Dedifferentiated amniotic fluid mesenchymal stem cell (primary cell): ENCODE measurements around the gene DGKE.

Experiments
- DNase-seq: peaks from one replicate; pipeline ENCODE4 v3.0.0-alpha.2; 2016; ENCODE audit errors: extremely low spot score

DGKE gene

DNA sequence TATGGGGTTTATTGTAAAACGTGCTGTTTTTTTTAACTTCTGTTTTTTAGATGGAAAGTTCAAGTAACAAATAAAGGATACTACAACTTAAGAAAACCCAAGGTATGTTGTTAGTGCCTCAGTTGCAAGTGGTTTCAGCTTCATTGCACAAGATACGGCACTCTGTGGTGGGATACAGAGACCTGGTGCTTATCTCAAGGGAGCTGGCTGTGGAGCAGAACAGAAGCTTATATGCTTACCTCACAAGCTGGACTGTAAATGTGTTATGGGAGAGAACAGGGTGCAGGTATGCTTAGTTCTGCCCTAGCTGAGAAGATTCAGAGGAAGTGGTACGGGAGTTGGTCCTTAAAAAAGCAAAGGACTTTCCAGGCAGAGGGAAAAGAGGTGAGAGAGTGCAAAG lies 15.2 kb downstream of the DGKE start:
- no peak for DNase-seq

GRCh38 chr17:56850591-56850990 lies 16.6 kb downstream of the DGKE start:
- DNase-seq, result no peak

- no peak for DNase-seq
Observed at GRCh38 chr17:56851008-56851407, 17.1 kb downstream of the DGKE start.

DNA sequence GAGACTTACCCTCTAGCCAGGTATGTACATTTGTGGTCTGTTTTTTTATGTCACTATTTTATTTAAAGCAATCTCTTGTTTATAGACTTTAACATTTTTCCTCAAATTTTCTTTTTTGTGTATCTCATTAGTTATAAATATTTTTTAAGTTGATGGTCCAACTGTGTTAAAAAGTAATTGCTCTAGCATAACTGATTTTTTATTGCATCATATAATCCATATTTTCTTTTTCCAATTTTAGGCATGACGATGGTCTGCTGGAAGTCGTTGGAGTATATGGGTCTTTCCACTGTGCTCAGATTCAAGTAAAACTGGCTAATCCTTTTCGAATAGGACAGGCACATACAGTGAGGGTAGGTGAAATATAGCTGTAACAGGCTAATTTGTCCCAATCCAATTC lies 27.9 kb downstream of the DGKE start:
- no peak for DNase-seq

- DNase-seq, result no peak
Observed at GRCh38 chr17:56863974-56864373, 30.0 kb downstream of the DGKE start.

DNA sequence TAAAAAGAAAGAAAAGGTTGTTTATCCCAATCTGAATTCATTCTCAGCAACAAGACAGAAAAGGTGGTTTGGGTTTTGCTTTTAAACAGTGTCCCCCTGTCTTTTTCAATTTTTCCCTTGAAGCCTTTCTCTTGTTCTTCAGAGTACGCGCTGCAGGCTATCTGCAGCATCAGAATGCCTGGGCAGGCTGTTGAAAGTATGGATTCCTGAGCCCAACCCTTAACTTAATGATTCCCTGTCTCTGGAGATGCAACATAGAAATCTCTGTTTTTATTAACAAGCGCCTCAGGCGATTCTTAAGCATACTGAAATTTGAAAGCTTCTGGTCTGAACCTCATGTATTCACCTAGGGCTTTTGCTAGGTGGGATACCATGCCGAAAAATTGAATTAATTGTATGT lies 32.1 kb downstream of the DGKE start:
- no peak for DNase-seq

DNA sequence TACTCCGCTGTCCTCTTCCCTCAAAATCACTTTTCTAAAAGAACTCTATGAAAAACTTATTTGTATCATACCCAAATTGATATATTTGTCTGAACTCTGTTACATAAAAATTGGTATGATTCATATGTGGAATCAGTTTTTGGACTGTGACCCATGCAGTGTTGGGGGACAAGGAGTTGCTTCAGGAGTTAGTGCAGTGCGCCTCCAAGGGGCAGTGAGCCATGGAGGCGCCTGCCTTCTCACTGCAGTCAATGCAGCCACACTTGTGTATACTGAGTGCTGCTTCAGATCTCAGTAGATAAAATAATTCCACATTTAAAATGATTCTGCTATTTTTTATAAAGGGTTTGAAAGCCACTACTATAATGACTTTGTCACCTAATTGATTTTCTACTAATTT lies 32.5 kb downstream of the DGKE start:
- DNase-seq, result no peak

GRCh38 chr17:56867948-56868376 lies 34.0 kb downstream of the DGKE start:
- no peak for DNase-seq

GRCh38 chr17:56868716-56869115 lies 34.8 kb downstream of the DGKE start:
- DNase-seq, result no peak

DNA sequence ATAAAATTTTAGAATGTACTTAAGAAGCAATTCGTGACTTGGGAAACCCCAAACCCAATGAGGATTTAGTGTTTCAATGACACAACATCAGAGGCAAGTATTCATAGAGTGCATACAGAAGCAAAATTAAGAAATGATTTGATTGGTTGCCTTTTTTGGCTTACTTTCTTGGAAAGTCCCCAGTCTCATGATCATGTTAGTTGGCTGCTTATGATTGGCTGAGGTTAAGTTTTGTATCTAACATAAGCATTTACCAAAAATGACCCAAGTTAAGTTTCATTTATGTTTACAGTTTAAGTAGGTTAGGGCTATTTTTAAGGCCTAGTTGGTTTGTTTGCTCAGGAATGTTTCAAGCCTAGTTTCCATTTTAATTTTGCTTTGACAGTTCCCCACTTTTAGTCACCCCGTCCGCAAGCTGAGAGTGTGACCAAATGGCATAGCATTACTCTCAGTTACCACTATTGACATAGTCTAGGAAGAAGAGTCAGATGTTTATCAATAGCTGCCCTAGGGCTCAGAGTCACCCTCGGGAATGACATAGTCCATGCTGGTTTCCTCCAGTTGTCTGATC lies 36.2 kb downstream of the DGKE start:
- DNase-seq, result no peak

DNA sequence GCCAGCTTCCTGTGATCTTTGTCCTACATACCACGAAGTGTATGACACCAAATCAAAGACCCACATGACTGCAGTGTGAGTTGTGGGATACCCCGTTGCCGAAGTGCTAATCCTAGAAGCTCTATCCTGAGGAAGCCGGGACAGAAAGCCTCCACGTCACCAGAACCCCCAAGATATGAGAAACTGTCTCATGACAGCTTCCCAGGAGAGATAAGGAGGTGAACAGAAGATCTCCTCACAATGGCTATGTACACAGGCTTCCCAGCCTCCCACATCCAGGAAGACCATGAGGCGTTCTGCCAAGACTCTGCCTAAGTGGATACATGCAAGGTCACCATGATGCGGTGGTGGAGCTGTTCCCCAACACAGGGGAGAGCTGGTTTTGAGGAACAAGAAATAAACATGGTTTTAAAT lies 42.8 kb downstream of the DGKE start:
- no peak for DNase-seq

DNA sequence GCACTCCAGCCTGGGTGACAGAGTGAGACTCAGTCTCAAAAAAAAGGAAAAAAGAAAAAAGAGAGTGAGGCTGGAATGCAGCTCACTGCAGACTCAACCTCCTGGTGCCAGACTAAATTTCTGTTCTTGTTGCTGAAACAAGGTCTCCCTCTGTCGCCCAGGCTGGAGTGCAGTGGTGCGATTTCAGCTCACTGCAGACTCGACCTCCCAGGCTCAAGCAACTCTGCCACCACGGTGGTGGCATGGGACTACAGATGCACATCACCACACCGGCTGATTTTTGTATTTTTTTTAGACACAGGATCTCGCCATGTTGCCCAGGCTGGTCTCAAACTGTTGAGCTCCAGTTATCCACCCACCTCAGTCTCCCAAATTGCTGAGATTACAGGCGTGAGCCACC lies 45.3 kb downstream of the DGKE start:
- no peak for DNase-seq

DNA sequence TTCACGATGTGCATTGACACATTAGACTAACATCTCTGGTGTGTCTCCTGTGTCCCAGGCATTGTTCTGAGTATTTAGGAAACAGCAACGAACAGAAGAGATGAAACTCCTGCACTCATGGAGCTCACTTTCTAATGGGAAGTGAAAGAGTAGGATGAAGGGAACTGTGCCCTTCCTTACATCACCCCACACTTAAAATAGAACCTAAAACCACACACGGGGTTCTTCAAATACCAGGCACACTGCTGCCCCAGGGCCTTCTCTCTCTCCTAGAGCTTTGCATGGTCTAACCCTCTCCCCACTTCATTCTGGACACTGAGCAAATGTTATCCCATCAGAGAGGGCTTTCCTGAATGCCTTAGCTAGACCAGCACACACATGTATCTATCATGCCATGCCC lies 46.2 kb downstream of the DGKE start:
- DNase-seq, result no peak

- DNase-seq, result no peak
Observed at GRCh38 chr17:56880571-56880970, 46.6 kb downstream of the DGKE start.

GRCh38 chr17:56881685-56882295 lies 47.8 kb downstream of the DGKE start:
- no peak for DNase-seq

- DNase-seq, result no peak
Observed at GRCh38 chr17:56883616-56884015, 49.7 kb downstream of the DGKE start.

- DNase-seq, result no peak
Observed at GRCh38 chr17:56884483-56885311, 50.7 kb downstream of the DGKE start.

- DNase-seq, result no peak
Observed at GRCh38 chr17:56885312-56885657, 51.3 kb downstream of the DGKE start.

DNA sequence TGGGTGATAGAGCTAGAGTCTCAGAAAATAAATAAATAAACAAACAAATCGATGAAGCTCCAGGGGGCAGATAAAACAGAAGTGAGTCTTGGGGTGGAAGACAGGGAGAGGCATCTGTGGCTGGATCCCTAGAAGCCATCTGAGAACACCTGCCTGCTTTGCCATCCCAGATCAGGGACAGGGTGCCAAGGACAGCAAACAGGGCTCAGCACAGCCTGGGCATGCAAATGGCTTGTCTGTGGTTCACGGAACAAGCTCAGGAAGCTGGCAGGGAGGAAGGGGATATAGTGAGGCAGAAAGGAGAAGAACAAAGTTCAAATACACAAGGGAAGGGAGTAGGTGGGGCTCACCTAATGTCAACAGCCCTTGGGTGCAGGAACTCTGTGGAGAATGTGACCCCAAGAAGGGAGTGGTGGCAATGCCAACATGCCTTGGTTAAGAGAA lies 52.4 kb downstream of the DGKE start:
- DNase-seq, result no peak

GRCh38 chr17:56887105-56887504 lies 53.2 kb downstream of the DGKE start:
- no peak for DNase-seq

- DNase-seq, result no peak
Observed at GRCh38 chr17:56887552-56888467, 53.9 kb downstream of the DGKE start.

- DNase-seq, result no peak
Observed at GRCh38 chr17:56890390-56890789, 56.4 kb downstream of the DGKE start.
